ENCODE data around the gene SYMPK. TPM values are rescaled to one million over a fixed set of nuclear protein-coding genes. Genes with fewer than 3 reads are reported as not detected.

SYMPK gene
- total RNA-seq, 1 experiment from 2014 or later, result 47.7 TPM

DNA sequence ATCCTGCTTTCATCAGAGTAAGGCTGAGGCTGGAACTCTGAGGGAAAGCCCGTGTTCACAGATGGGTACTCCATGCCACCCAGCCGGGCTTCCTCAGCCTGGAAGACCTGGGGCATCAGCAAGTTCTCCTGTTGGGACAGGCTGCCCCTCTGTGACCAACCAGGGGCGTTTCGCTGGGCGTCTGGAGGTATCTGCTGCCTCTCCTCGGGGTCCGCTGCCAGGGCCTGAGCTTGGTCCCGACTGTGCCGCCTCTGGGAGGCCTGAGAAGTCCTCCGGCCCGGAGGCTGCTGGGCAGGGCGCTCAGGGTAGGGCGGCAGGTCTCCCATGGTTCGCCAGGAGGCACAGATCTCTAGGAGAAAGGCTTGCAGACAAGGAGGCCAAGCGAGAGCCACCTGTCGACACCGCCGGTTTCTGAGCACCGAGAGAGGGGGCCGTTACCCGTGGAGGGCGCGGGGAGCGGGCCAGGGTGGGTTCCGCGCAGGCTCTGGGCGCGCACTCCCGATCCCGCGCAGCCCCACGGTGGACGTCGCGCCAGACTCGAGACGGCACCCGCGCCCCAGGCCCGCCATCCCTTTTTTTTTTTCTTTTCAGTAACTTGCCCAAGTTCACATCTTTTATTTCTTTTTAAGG, 48.0 kb downstream of the SYMPK start, which contains the start of gene RSPH6A:
TSS of gene RSPH6A (minus strand) at position 458 of the 630 bp plus-strand sequence. CDS start at position 326, 132 bp downstream.
- no peaks in the 10 kb centered on the region for H3K4me1 ChIP-seq (ENCODE audit: control insufficient read depth, insufficient read depth, low read length)
- ATAC-seq (no peak), DNase-seq (ENCODE audit: low read depth, low spot score) (no peak)
- no peaks in the 10 kb centered on the region for H3K9me3 ChIP-seq (ENCODE audit: control insufficient read depth, insufficient read depth, low read depth, low read length)
- TF ChIP-seq, protein P1, sequence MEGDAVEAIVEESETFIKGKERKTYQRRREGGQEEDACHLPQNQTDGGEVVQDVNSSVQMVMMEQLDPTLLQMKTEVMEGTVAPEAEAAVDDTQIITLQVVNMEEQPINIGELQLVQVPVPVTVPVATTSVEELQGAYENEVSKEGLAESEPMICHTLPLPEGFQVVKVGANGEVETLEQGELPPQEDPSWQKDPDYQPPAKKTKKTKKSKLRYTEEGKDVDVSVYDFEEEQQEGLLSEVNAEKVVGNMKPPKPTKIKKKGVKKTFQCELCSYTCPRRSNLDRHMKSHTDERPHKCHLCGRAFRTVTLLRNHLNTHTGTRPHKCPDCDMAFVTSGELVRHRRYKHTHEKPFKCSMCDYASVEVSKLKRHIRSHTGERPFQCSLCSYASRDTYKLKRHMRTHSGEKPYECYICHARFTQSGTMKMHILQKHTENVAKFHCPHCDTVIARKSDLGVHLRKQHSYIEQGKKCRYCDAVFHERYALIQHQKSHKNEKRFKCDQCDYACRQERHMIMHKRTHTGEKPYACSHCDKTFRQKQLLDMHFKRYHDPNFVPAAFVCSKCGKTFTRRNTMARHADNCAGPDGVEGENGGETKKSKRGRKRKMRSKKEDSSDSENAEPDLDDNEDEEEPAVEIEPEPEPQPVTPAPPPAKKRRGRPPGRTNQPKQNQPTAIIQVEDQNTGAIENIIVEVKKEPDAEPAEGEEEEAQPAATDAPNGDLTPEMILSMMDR (IDR thresholded peaks at IDR 0.05), result no peak
- no peak for TF ChIP-seq POLR2AphosphoS5 (IDR thresholded peaks at IDR 0.05; ENCODE audit: low read depth, low read length)
- TF ChIP-seq SIN3A (IDR thresholded peaks at IDR 0.05; ENCODE audit: borderline replicate concordance, insufficient read depth, low read depth, low read length), result no peak
- no peak for TF ChIP-seq TCF7L2 (IDR thresholded peaks at IDR 0.05; ENCODE audit: low read depth, low read length)
- TF ChIP-seq, protein P2, sequence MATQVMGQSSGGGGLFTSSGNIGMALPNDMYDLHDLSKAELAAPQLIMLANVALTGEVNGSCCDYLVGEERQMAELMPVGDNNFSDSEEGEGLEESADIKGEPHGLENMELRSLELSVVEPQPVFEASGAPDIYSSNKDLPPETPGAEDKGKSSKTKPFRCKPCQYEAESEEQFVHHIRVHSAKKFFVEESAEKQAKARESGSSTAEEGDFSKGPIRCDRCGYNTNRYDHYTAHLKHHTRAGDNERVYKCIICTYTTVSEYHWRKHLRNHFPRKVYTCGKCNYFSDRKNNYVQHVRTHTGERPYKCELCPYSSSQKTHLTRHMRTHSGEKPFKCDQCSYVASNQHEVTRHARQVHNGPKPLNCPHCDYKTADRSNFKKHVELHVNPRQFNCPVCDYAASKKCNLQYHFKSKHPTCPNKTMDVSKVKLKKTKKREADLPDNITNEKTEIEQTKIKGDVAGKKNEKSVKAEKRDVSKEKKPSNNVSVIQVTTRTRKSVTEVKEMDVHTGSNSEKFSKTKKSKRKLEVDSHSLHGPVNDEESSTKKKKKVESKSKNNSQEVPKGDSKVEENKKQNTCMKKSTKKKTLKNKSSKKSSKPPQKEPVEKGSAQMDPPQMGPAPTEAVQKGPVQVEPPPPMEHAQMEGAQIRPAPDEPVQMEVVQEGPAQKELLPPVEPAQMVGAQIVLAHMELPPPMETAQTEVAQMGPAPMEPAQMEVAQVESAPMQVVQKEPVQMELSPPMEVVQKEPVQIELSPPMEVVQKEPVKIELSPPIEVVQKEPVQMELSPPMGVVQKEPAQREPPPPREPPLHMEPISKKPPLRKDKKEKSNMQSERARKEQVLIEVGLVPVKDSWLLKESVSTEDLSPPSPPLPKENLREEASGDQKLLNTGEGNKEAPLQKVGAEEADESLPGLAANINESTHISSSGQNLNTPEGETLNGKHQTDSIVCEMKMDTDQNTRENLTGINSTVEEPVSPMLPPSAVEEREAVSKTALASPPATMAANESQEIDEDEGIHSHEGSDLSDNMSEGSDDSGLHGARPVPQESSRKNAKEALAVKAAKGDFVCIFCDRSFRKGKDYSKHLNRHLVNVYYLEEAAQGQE (IDR thresholded peaks at IDR 0.05; ENCODE audit: insufficient read depth in 1 of 2, low read depth in 2 of 2, low read length in 1 of 2), result no peak
- POLR2A ChIA-PET, result interaction anchor here (0.6 kb wide), 1 partner anchor 13 kb away, joined by 6 read pairs; no protein-coding TSS in a partner anchor
- BruUV-seq (replicated peaks), result no TSS peak
- H3K36me3 ChIP-seq (ENCODE audit: control insufficient read depth, insufficient read depth, low read length), result no peaks in the 10 kb centered on the region
- no peak within 1 kb of the TSS for H3K4me3 ChIP-seq (ENCODE audit: low read depth in 2 of 2, low read length in 2 of 2)
- CTCF ChIA-PET, result no interaction called here
- intact Hi-C loops (cut with micrococcal nuclease; ENCODE audit: unreplicated experiment), result no loop called here
- in situ Hi-C loops (cut with HindIII; ENCODE audit: low pct_unique_long_range_greater_than_20kb, low sequenced_read_pairs), result no loop called here
- H3K27me3 ChIP-seq (ENCODE audit: control insufficient read depth, insufficient read depth, low read length), result no peaks in the 10 kb centered on the region
- no peak within 1 kb of the TSS for H3K27ac ChIP-seq (ENCODE audit: low read length)

DNA sequence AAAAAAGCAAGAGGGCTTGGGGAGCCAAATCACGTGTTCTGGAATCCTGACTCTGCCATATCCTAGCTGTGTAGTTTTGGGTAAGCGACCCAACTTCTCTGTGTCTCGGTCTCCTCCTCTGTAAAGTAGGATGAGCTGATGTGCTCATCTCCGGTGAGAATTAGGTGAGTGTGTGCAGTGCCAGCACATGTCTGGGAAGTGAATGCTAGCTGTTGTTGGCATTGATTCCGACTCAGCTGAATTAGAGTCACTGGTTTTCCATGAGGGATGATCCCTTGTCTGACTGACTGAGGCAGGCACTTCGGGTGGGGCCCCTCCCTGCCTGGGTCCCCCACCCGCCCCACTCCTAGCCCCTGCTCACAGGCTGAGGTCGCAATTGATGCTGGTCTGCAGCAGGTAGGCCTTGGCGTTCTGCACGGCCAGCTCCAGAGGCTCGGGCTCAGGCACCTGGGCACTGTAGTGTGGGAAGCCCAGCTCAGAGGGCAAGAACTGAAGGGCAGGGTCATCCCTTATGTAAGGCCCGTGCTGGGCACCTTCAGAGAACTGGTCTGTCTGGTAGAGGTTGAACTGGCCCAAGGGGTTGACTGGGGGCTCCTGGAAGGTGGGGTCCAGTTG, 48.7 kb downstream of the SYMPK start:
- ATAC-seq (no peak), DNase-seq (ENCODE audit: low read depth, low spot score) (no peak)
- Histone ChIP-seq H3K4me1 (ENCODE audit: control insufficient read depth, insufficient read depth, low read length) (peaks cover 4% of the 10 kb centered on the region; the same call in 1 of the 2 replicates), H3K4me3 (ENCODE audit: low read depth in 2 of 2, low read length in 2 of 2) (no peak overlapping the region), H3K9me3 (ENCODE audit: control insufficient read depth, insufficient read depth, low read depth, low read length) (no peaks in the 10 kb centered on the region), H3K36me3 (ENCODE audit: control insufficient read depth, insufficient read depth, low read length) (no peaks in the 10 kb centered on the region), H3K27ac (ENCODE audit: low read length) (no peak overlapping the region), H3K27me3 (ENCODE audit: control insufficient read depth, insufficient read depth, low read length) (no peaks in the 10 kb centered on the region)
- POLR2A ChIA-PET, result interaction anchor here (0.6 kb wide), 1 partner anchor 12 kb away, joined by 6 read pairs; no protein-coding TSS in a partner anchor
- CTCF ChIA-PET, result no interaction called here
- intact Hi-C loops (cut with micrococcal nuclease; ENCODE audit: unreplicated experiment), result no loop called here
- in situ Hi-C loops (cut with HindIII; ENCODE audit: low pct_unique_long_range_greater_than_20kb, low sequenced_read_pairs), result no loop called here
- TF ChIP-seq, protein P1 (IDR thresholded peaks at IDR 0.05), result no peak
- TF ChIP-seq SIN3A (IDR thresholded peaks at IDR 0.05; ENCODE audit: borderline replicate concordance, insufficient read depth, low read depth, low read length) (no peak), POLR2AphosphoS5 (IDR thresholded peaks at IDR 0.05; ENCODE audit: low read depth, low read length) (no peak), TCF7L2 (IDR thresholded peaks at IDR 0.05; ENCODE audit: low read depth, low read length) (no peak)
- TF ChIP-seq, protein P2 (IDR thresholded peaks at IDR 0.05; ENCODE audit: insufficient read depth in 1 of 2, low read depth in 2 of 2, low read length in 1 of 2), result no peak
- no TSS peak for BruUV-seq (replicated peaks)

All from Panc1 (cell line).